Measurements from ENCODE around the gene FUCA2. TPM values are rescaled to one million over a fixed set of nuclear protein-coding genes. Genes with fewer than 3 reads are reported as not detected.
A peak's percentile ranks its signal among the peaks of the same experiment; 100 is the strongest.

FUCA2 gene
- total RNA-seq, 1 donor from 2014 or later = 53.1 TPM

GRCh38 chr6:143540192-143540591 is 28.7 kb upstream of the FUCA2 start:
- Histone ChIP-seq H3K4me1 (peaks cover 16% of the 10 kb centered on the region), H3K4me3 (no peak overlapping the region), H3K9me3 (no peaks in the 10 kb centered on the region), H3K27me3 (ENCODE audit: low read depth) (no peaks in the 10 kb centered on the region), H3K36me3 (no peaks in the 10 kb centered on the region), H3K27ac (no peak overlapping the region)
- DNase-seq (no peak), ATAC-seq (no peak)
- intact Hi-C loops (cut with DNase I) = no loop called here
- TF ChIP-seq, protein P1, sequence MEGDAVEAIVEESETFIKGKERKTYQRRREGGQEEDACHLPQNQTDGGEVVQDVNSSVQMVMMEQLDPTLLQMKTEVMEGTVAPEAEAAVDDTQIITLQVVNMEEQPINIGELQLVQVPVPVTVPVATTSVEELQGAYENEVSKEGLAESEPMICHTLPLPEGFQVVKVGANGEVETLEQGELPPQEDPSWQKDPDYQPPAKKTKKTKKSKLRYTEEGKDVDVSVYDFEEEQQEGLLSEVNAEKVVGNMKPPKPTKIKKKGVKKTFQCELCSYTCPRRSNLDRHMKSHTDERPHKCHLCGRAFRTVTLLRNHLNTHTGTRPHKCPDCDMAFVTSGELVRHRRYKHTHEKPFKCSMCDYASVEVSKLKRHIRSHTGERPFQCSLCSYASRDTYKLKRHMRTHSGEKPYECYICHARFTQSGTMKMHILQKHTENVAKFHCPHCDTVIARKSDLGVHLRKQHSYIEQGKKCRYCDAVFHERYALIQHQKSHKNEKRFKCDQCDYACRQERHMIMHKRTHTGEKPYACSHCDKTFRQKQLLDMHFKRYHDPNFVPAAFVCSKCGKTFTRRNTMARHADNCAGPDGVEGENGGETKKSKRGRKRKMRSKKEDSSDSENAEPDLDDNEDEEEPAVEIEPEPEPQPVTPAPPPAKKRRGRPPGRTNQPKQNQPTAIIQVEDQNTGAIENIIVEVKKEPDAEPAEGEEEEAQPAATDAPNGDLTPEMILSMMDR (IDR thresholded peaks at IDR 0.05) = no peak

- Histone ChIP-seq H3K4me3 (no peak overlapping the region), H3K27ac (no peak overlapping the region), H3K36me3 (no peaks in the 10 kb centered on the region), H3K27me3 (ENCODE audit: low read depth) (no peaks in the 10 kb centered on the region), H3K9me3 (no peaks in the 10 kb centered on the region), H3K4me1 (peaks cover 16% of the 10 kb centered on the region)
- intact Hi-C loops (cut with DNase I) = no loop called here
- ATAC-seq (no peak), DNase-seq (no peak)
- TF ChIP-seq, protein P1 (IDR thresholded peaks at IDR 0.05) = no peak
Measured at GRCh38 chr6:143539734-143540133, 28.2 kb upstream of the FUCA2 start.

GRCh38 chr6:143539106-143539505 is 27.6 kb upstream of the FUCA2 start:
- Histone ChIP-seq H3K4me3 (no peak overlapping the region), H3K4me1 (peaks cover 16% of the 10 kb centered on the region), H3K27me3 (ENCODE audit: low read depth) (no peaks in the 10 kb centered on the region), H3K36me3 (no peaks in the 10 kb centered on the region), H3K9me3 (no peaks in the 10 kb centered on the region), H3K27ac (no peak overlapping the region)
- DNase-seq (no peak), ATAC-seq (no peak)
- TF ChIP-seq, protein P1 (IDR thresholded peaks at IDR 0.05) = no peak
- intact Hi-C loops (cut with DNase I) = no loop called here

- Histone ChIP-seq H3K27ac (no peak overlapping the region), H3K4me1 (peaks cover 16% of the 10 kb centered on the region), H3K36me3 (no peaks in the 10 kb centered on the region), H3K4me3 (peak overlapping the region; percentile 71), H3K9me3 (no peaks in the 10 kb centered on the region), H3K27me3 (ENCODE audit: low read depth) (no peaks in the 10 kb centered on the region)
- TF ChIP-seq, protein P1 (IDR thresholded peaks at IDR 0.05) = no peak
- DNase-seq (no peak), ATAC-seq (no peak)
- intact Hi-C loops (cut with DNase I) = no loop called here
Measured at GRCh38 chr6:143538374-143538773, 26.9 kb upstream of the FUCA2 start.

DNA sequence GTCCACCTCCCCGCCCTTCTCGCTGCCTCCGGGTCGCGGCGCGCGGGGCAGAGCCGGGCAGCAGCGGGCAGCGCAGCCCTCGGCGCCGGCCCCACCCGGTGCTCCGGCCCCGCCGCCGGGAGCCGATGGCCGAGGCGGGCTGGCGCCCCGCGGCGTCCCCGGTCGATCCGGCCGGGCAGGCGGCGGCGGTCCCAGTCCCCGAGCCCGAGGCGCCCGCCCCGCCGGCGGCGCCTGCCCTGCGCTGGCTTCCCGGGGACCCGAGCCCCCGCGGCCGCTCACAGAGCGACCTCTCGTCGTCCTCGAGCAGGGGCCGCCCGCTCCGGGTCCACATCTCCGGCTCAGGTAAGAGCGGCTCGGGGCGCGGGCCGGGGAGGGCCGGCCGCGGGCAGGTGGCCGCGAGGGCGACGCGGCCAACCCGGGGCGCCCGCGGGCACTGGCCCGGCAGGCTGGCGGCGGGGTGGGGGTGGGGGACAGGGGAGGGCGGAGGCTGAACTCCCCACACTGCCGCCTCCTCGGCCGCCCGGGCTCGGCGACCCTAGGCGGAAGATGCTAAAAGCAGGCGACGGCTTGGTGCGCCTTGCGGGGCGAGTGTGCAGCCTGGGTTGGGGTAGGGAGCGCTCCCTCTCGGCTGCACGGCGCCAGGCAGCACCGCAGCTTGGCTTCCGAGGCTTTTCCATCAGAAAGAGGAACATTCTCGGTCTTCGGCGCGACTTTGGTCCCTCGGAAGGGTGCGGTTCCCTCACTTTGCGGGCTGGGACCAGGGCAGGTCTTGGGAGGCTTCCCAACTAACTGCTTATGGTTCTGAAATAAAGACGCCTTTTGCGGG is 25.6 kb upstream of the FUCA2 start:
- Histone ChIP-seq H3K9me3 (no peaks in the 10 kb centered on the region), H3K27me3 (ENCODE audit: low read depth) (no peaks in the 10 kb centered on the region), H3K4me3 (peak overlapping the region; percentile 71), H3K4me1 (peaks cover 16% of the 10 kb centered on the region), H3K36me3 (no peaks in the 10 kb centered on the region), H3K27ac (peak overlapping the region; percentile 64)
- ATAC-seq (peak; percentile 81 to 86), DNase-seq (peak; percentile 82)
- TF ChIP-seq, protein P1 (IDR thresholded peaks at IDR 0.05) = peak; percentile 56
- intact Hi-C loops (cut with DNase I) = no loop called here

Measured in lower lobe of right lung (tissue), 2 donors.